Pons (tissue), 1 donor: ENCODE results near the gene PVALB.
"Not testable (repeated sequence)": the region's sequence is repeated elsewhere in the genome, so short reads cannot be mapped to it uniquely, and the experiment has no call there.

ENCODE experiments used
- DNase-seq: peaks from one replicate; pipeline ENCODE4 v3.0.0-alpha.2; 2016; ENCODE audit warnings: low spot score

Gene PVALB

DNA sequence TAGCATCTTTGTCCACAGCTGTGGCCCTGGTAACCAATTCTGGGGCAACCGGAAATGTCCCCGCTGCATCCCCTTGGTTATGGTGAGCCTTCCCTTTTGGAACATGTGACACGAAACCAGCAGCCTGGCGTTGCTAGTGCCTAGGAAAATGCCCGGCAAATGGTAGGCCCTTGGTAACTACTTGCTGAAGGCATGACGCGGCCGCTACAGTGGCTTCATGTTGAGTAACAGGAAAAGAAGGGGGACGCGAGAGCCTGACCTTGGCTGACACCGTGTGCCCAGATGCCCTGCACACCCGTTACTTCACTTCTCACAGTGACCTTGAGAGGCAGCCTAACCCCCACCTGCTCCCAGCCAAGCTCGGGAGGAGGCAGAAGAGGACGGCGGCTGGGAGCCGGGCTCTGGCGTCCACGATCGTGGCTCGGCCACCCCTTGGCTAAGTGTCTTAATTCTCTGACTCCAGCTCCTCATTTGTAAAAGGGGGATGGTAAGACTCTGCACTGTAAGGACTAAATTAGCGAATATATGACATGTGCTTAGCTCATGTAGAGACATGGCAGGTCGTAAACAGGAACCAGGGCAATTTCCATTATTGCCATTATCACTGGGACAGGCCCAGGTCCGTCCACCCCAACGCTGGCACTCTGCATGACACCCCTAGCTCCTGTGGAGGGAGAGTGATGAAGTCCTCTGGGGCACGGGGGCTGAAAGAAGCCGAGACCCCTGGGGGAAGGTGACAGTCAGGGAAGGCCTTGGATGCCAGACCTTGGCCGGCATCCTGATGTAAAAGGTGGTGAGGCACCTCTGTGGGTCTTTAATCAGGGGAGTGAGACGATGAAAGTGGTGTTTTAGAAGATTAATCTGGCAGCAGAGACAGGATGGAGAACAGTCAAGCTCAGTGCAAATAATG is 59.8 kb downstream of the PVALB start:
- DNase-seq = no peak

DNA sequence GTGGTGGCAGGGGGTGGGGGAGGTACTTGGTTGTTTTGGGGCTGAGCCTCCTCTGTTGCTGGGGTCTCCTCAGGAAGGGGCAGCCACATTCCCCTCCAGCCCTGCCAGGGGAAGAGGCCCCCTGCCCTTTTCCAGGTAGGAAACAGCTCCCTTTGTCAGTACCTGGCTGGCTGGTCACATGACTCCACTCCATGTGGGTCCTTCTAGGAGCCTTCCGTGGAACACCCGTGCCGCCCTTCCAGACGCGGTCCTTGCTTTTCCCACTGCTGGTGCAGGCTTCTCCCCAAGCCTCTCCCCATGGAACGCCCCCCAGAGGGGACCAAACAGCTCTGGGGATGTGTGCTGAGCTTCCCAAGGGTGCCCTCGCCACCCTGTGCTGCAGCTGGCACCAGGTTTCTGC is 60.8 kb downstream of the PVALB start:
- DNase-seq = no peak

DNA sequence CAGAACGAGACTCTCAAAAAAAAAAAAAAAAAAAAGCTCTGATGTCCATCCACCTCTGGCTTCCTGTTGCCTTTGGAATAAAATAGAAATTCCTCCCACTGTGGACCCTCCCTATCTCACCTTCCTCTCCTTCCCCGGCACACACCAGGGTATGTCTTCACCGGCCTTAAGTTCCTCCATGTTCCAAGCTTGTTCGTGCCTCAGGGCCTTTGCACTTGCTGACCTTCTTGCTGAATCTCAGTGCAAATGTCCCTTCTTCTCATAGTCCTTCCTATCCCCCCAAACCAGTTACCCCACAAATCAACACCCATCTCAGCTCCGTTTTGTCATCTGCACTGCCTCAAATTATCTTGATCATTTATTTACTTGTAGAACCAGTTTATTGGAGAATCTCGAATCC is 61.5 kb downstream of the PVALB start:
- no peak for DNase-seq

DNA sequence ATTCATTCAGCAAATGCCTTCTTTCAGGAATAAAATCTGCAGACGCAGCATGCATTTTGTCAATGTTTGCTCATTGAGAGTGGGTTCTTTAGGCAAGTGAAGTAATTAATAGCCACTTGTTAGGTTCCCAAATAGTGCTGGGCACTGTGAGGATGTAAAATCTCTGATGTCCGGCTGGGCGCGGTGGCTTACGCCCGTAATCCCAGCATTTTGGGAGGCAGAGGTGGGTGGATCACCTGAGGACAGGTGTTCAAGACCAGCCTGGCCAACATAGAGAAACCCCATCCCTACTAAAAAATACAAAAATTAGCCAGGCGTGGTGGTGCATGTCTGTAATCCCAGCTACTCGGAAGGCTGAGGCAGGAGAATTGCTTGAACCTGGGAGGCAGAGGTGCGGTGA is 62.0 kb downstream of the PVALB start:
- not testable (repeated sequence) for DNase-seq

GRCh38 chr22:36753916-36754315 is 62.9 kb downstream of the PVALB start:
- DNase-seq = no peak

DNA sequence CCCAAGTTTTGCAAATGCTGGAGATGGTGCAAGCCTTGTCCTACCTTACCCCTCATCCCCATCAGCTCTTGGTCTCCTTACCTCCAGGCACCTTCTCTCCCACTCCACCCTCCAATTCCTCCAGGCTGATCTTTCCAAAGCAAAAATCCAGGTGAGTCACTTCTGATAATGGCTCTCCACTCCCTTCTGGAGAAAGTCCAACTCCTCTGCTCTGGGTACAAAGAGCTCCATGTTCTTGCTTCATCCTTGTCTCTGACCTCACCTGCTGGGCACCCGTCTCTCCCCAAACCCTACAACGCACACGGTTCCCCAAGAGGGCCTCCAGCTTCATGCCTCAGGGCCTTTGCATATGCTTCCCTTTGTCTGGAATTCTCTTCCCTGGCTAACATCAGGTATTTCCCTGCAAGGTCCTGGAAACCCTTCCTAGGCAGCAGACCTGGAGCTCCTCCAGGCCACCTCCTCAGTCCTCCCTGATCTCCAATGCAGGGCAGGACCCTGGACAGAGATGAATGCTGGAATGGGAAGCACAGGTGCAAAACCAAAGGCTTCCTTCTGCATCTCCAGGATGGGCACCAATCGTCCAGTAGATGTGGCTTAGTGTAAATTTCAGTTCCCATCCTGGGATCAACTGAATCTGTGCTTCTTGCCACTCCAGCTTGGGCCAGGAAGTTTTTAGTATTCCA is 63.6 kb downstream of the PVALB start:
- no peak for DNase-seq
